Activated CD4-positive, alpha-beta T cell treated with anti-CD3 and anti-CD28 coated beads for 4 hours (primary cell): ENCODE results near the gene LCE2B.
"Not testable (repeated sequence)": the region's sequence is repeated elsewhere in the genome, so short reads cannot be mapped to it uniquely, and the experiment has no call there.

Experiments used
- DNase-seq, 2 donors: peaks; one replicate each; pipeline ENCODE4 v3.0.0-alpha.2; 2020

The LCE2B gene, protein sequence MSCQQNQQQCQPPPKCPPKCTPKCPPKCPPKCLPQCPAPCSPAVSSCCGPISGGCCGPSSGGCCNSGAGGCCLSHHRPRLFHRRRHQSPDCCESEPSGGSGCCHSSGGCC

GRCh38 chr1:152685823-152686222, at the start of gene LCE2B:
LCE2B (plus strand) TSS chr1:152686123; CDS start chr1:152686844, 721 bp downstream.
- DNase-seq: not testable (repeated sequence)

GRCh38 chr1:152640351-152640750, 45.6 kb upstream of the LCE2B start:
- no peak for DNase-seq

- DNase-seq: no peak
Observed at GRCh38 chr1:152643945-152644344, 42.0 kb upstream of the LCE2B start.

GRCh38 chr1:152645146-152645545, 40.8 kb upstream of the LCE2B start:
- no peak for DNase-seq

- DNase-seq: no peak
Observed at GRCh38 chr1:152646656-152647055, 39.3 kb upstream of the LCE2B start.

- peak; percentile 6 to 28 for DNase-seq
Observed at GRCh38 chr1:152654110-152654509, 31.8 kb upstream of the LCE2B start.

DNA sequence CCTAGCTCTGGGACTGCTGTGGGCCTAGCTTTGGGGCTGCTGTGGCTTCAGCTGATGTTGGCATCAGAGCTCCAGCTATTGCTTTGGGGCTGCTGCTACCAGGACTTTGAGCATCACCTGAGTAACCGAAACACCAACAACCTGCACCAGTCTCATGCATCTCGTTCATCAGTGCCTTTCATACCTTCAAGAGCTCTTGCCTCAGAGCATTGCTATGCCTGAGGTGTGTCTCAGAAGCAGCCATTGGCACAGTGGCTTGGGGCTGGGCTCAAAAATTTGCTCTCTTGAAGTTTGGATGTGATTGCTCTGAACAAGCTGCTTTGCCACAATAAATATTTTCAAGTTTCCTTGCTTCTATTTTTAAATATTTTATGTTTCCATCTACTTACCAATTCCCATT, 29.5 kb upstream of the LCE2B start:
- DNase-seq: no peak

- DNase-seq: no peak
Observed at GRCh38 chr1:152657677-152658076, 28.2 kb upstream of the LCE2B start.

DNA sequence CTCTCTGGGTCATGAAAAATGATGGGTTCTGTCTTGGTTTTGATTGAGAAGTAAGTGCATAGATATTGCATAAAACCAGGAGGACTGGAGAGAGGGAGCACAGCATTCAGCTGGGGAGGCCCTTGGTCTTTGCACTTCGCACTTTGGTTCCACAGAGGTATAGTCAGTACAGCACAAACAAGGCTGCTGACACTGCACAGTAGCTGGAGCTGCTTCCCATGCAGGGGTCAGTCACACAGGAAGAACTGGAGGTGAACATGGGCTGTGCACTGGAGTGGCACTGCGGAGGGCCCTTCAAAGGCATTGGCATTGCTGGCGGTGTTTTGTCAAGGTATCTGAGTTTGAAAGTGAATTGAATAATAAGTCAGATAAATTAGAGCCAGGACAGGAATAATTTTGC, 27.3 kb upstream of the LCE2B start:
- no peak for DNase-seq

DNA sequence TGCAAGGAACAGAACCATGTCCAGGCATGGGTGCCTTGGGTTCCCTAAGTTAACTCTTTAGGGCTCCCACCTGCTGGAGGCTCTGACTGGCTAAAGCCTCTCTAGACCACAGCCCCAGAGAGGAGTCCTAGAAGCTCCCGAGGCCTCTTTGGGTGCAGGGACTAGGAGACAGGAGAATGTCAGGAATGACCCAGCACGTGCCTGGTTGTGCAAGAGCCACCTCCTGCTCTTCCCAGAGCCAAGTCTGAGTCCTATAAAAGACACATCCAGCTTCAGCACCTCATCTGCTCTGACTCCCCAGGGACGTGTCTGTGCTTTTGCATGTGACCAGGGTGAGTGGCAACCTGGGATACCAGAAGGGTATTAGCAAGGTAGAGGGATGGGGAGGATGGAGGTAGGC, 22.8 kb upstream of the LCE2B start, which contains the start of gene LCE2D:
LCE2D (plus strand) TSS at position 283 of the 400 bp plus-strand sequence. CDS start 726 bp downstream, outside the sequence.
- DNase-seq: no peak

DNA sequence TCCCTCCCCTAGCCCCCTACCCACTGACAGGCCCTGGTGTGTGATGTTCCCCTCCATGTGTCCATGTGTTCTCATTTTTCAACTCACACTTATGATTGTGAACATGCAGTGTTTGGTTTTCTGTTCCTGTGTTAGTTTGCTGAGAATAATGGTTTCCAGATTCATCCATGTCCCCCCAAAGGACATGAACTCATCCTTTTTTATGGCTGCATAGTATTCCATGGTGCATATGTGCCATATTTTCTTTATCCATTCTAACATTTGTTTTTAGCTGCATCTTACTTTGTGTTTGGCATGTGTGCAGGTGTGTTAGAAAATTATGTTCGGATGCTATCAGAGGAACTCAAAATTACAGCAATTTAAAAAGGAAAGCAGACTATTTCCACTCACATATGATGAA, 19.8 kb upstream of the LCE2B start:
- DNase-seq: not testable (repeated sequence)

GRCh38 chr1:152667648-152668047, 18.3 kb upstream of the LCE2B start:
- no peak for DNase-seq

DNA sequence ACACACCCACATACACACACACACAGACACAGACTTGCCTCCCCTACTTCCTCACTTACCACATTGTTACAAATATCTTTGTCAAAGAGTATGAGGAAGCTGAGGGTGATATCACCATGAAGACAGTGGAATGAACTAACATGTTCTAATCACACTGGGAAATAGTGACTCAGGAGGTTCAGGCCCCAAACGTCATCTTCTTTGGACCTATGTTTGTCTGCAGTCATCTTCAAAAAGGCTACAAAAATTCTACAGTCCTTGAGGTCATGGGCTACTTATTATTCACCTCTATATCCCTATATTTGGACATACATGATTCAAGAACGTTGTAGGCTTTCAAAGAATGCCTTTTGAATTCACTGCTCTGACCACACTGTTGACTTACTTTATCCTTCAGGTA, 12.9 kb upstream of the LCE2B start:
- no peak for DNase-seq

- not testable (repeated sequence) for DNase-seq
Observed at GRCh38 chr1:152674983-152675382, 10.9 kb upstream of the LCE2B start, which contains the start of gene LCE2C. LCE2C (plus strand) TSS chr1:152675279; CDS start chr1:152676016, 737 bp downstream.

GRCh38 chr1:152679459-152679858, 6.5 kb upstream of the LCE2B start:
- DNase-seq: no peak

- DNase-seq: no peak
Observed at GRCh38 chr1:152681616-152682015, 4.3 kb upstream of the LCE2B start.

- DNase-seq: no peak
Observed at GRCh38 chr1:152683846-152684245, 2.1 kb upstream of the LCE2B start.

DNA sequence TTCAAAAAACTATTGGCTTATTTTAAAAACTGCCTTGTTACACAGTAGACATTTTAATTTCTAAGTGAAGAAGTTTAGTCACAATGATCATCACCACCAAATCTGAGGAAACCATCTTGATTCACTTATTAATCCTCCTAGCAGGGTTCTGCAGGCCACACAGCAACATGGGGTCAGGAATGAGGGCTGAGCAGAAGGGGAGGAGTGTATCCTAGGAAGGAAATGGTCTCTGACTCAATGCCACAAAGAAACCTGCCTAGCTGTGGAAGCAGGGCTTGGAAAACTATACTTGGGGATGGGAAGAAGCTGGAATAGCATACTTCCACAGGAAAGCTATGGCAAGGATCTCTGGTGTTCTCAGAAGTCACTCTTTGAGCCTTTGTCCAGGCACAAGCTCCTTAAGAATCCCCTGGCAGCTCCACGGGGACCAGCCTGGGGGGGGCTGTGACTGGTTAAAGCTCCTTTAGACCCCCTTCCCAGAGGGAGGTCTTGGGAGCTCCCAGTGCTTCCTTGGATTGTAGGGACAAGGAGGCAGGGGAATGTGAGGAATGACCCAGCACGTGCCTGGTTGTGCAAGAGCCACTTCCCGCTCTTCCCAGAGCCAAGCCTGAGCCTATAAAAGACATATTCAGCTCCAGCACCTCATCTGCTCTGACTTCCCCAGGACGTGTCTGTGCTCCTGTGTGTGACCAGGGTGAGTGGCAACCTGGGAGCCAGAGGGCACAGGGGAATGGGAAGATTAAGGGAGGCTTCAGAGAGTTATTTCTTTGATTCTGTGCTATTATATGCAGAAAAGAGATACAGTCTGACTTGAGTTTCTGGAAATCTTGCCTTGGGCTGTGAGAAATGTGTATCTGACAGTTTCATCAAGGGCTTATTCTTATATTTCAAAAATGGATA, 12.0 kb downstream of the LCE2B start, which contains the start of gene LCE2A:
LCE2A (plus strand) TSS at position 645 of the 900 bp plus-strand sequence. CDS start 557 bp downstream, outside the sequence.
- DNase-seq: no peak

- DNase-seq: no peak
Observed at GRCh38 chr1:152699746-152700145, 13.8 kb downstream of the LCE2B start.

- no peak for DNase-seq
Observed at GRCh38 chr1:152707860-152708259, 21.9 kb downstream of the LCE2B start, which contains the start of gene LCE4A. LCE4A (plus strand) TSS chr1:152708160; CDS start chr1:152709076, 916 bp downstream.

- DNase-seq: no peak
Observed at GRCh38 chr1:152718238-152718637, 32.3 kb downstream of the LCE2B start.

DNA sequence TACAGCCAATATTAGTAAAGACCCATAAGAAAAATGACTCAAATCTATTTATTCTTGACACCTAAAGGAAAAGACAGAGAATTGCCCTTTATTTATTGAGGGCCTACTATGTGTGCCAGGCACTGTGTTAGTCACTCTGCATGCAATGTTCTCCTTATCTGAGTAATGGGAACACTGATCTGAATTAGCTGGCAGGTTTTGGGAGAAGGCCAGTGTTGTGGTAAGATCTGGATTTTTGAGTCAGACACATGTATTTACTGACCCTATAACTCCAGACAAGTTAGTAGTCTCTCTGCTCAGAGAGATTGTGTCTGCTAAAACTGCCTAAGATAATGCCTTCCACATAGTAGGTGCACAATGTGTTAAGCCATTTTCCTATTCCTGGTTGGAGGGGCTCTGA, 39.3 kb downstream of the LCE2B start:
- DNase-seq: no peak

DNA sequence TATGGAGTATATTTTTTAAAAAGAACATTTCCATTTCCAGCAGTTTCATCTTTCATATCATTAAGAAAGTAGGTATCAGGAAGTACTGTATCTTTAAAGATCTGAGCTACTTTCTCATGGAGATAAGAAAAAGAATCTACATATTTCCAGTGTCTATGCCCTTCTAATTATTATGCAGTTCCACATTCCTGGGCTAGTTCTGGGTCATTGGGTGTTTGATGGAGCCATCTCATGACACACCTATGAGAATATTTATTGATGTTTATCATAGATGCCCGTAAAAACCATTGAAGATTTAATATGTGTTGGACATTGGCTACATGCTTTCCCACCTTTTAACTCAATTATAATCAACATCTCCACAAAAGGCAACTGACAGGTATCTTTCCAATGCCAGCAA, 43.1 kb downstream of the LCE2B start:
- DNase-seq: no peak

GRCh38 chr1:152735648-152736047, 49.7 kb downstream of the LCE2B start:
- no peak for DNase-seq
